Kidney (tissue), 14 donors: ENCODE measurements around the gene DDX6. TPM values are rescaled to one million over a fixed set of nuclear protein-coding genes. Genes with fewer than 3 reads are reported as not detected.

ENCODE experiments used
- DNase-seq, 5 donors: peaks; one replicate each; pipeline ENCODE4 v3.0.0-alpha.2; 2013 to 2020
- FAIRE-seq: peaks from 2 replicates; lab custom pipeline; 2012; peaks lifted over from hg19 to GRCh38; lab: Jason Lieb, UNC
- H3K27ac ChIP-seq, 2 donors: one replicate each; pipeline ENCODE4 v1.7.0; 2013; ENCODE audit warnings: low read depth in 2 of 2, low read length in 2 of 2, inconsistent platforms in 1 of 2
- H3K27me3 ChIP-seq: one replicate; pipeline ENCODE4 v1.7.1; 2013; ENCODE audit warnings: low read length, inconsistent platforms; ENCODE audit not compliant: control insufficient read depth, insufficient read depth
- H3K36me3 ChIP-seq, 3 donors: one replicate each; pipeline versions ENCODE4 v1.7.0 to v1.7.1; 2013; ENCODE audit warnings: low read length in 3 of 3, control low read depth in 1 of 3, inconsistent platforms in 1 of 3; ENCODE audit not compliant: insufficient read depth in 3 of 3, control insufficient read depth in 2 of 3
- H3K4me1 ChIP-seq, 3 donors: one replicate each; pipeline versions ENCODE4 v1.7.0 to v1.7.1; 2013; ENCODE audit warnings: low read length in 3 of 3, inconsistent platforms in 1 of 3, low read depth in 1 of 3; ENCODE audit not compliant: control insufficient read depth in 2 of 3, insufficient read depth in 2 of 3
- H3K4me3 ChIP-seq, 3 donors: one replicate each; pipeline versions ENCODE4 v1.7.0 to v1.8.1; 2013; ENCODE audit warnings: low read length in 3 of 3, control low read depth in 1 of 3, inconsistent platforms in 1 of 3
- H3K9ac ChIP-seq, 3 donors: one replicate each; pipeline versions ENCODE4 v1.7.0 to v1.7.1; 2013; ENCODE audit warnings: low read length in 3 of 3, control low read depth in 1 of 3, inconsistent platforms in 1 of 3
- H3K9me3 ChIP-seq, 3 donors: one replicate each; pipeline versions ENCODE4 v1.7.0 to v1.7.1; 2013; ENCODE audit warnings: low read length in 3 of 3, control low read depth in 1 of 3, inconsistent platforms in 1 of 3; ENCODE audit not compliant: control insufficient read depth in 2 of 3, insufficient read depth in 1 of 3
- CTCF ChIP-seq: IDR thresholded peaks from 3 replicates; pipeline ENCODE4 v1.5.1; 2012; ENCODE audit warnings: mild to moderate bottlenecking, moderate library complexity, borderline replicate concordance; ENCODE audit not compliant: insufficient read depth; ENCODE audit errors: extremely low read depth
- intact Hi-C: fragments of 100-400 bp; cut with DNase I; formaldehyde crosslinking; loops from one replicate; pipeline ENCODE4 v1.11.1; 2022
- polyA plus RNA-seq: library from polyadenylated mRNA; stranded (reverse); fragments of 350-450 nt; fragmentation: Illumina TruSeq; extraction: RNeasy Lipid Tissue Mini Kit (QIAGEN cat#74804); gene quantifications from one replicate; pipeline ENCODE4 v1.2.3, GENCODE V29; 2014; ENCODE audit warnings: low read depth, low replicate concordance; ENCODE audit not compliant: insufficient read depth
- total RNA-seq: library from RNA; stranded (reverse); fragmentation: NEBNext Ultra II Directional; extraction: Animal tissue kit (Norgen Biotek cat#: 25700); gene quantifications from one replicate; pipeline ENCODE4 v1.2.1, GENCODE V29; 2021
- donor health status: control.
- donor health status: control.
- donor health status: control.
- donor health status: control.
- donor health status: control.
- donor health status: DM: yes; HTN: yes; CAD: no.
- donor health status: Normal renal cell carcinoma (clear cell type).

The DDX6 gene
- total and polyA plus RNA-seq, 2 donors from 2014 or later = 22.5 to 121 TPM

- H3K4me1 ChIP-seq = no peaks in the 10 kb centered on the region
- no peak overlapping the region for H3K4me3 ChIP-seq
- no peaks in the 10 kb centered on the region for H3K36me3 ChIP-seq
- no peak overlapping the region for H3K9ac ChIP-seq
- no peak for TF ChIP-seq CTCF
- FAIRE-seq = no peak
- intact Hi-C loops = no loop called here
- no peak overlapping the region for H3K27ac ChIP-seq
- no peak for DNase-seq
- H3K9me3 ChIP-seq = no peaks in the 10 kb centered on the region
- no peaks in the 10 kb centered on the region for H3K27me3 ChIP-seq
Measured at GRCh38 chr11:118744046-118744445, 46.9 kb downstream of the DDX6 start.

- TF ChIP-seq CTCF = no peak
- Histone ChIP-seq H3K9ac (no peak overlapping the region), H3K27ac (no peak overlapping the region), H3K27me3 (no peaks in the 10 kb centered on the region), H3K4me1 (no peaks in the 10 kb centered on the region), H3K36me3 (no peaks in the 10 kb centered on the region), H3K9me3 (no peaks in the 10 kb centered on the region), H3K4me3 (no peak overlapping the region)
- intact Hi-C loops = no loop called here
- no peak for FAIRE-seq
- no peak for DNase-seq
Measured at GRCh38 chr11:118742304-118742703, 48.7 kb downstream of the DDX6 start.

GRCh38 chr11:118740892-118741291 is 50.1 kb downstream of the DDX6 start:
- FAIRE-seq (no peak), DNase-seq (no peak)
- intact Hi-C loops = no loop called here
- Histone ChIP-seq H3K27me3 (no peaks in the 10 kb centered on the region), H3K4me3 (no peak overlapping the region), H3K9me3 (no peaks in the 10 kb centered on the region), H3K4me1 (no peaks in the 10 kb centered on the region), H3K36me3 (no peaks in the 10 kb centered on the region), H3K27ac (no peak overlapping the region), H3K9ac (no peak overlapping the region)
- no peak for TF ChIP-seq CTCF

- Histone ChIP-seq H3K9ac (no peak overlapping the region), H3K9me3 (no peaks in the 10 kb centered on the region), H3K4me1 (no peaks in the 10 kb centered on the region), H3K27ac (no peak overlapping the region), H3K36me3 (no peaks in the 10 kb centered on the region), H3K4me3 (no peak overlapping the region), H3K27me3 (no peaks in the 10 kb centered on the region)
- no peak for TF ChIP-seq CTCF
- DNase-seq (no peak), FAIRE-seq (no peak)
- intact Hi-C loops = no loop called here
Measured at GRCh38 chr11:118735203-118735602, 55.8 kb downstream of the DDX6 start.
